HepG2 (cell line): ENCODE data around the gene CTDSP2. TPM values are rescaled to one million over a fixed set of nuclear protein-coding genes. Genes with fewer than 3 reads are reported as not detected.
A peak's percentile ranks its signal among the peaks of the same experiment; 100 is the strongest.

Experiments used
- ATAC-seq: fragments of 200-7000 bp; cut with Tn5 transposase; 3 replicates; pipeline ENCODE4 v1.9.1; 2020; ENCODE audit warnings: mild to moderate bottlenecking, moderate library complexity
- BruUV-seq: library from RNA; stranded (reverse); fragments of 400-500 nt; replicated peaks from 2 replicates; lab custom pipeline; 2021; lab: Mats Ljungman, UMichigan
- CTCF ChIA-PET: fragments of 300-600 bp; formaldehyde crosslinking; extraction: SDS; loops from one replicate; lab custom pipeline; 2021; ENCODE audit warnings: low total read pairs, inconsistent platforms, low intra/inter-chr PET ratio; lab: Yijun Ruan, JAX
- POLR2A ChIA-PET: fragments of 350-600 bp; sonication (Branson Sonifier 250); formaldehyde crosslinking; loops from one replicate; lab custom pipeline; 2020; ENCODE audit warnings: antibody characterized with exemption, inconsistent platforms; lab: Yijun Ruan, JAX
- DNase-seq: peaks from one replicate; pipeline ENCODE4 v3.0.0-alpha.2; 2015; ENCODE audit warnings: low spot score
- FAIRE-seq: peaks from 3 replicates; lab custom pipeline; 2011; peaks lifted over from hg19 to GRCh38; lab: Jason Lieb, UNC
- H2AFZ ChIP-seq: one replicate; pipeline ENCODE4 v1.6.1; 2011; ENCODE audit warnings: low read length, inconsistent platforms
- H3K27ac ChIP-seq: fragments of 300-600 bp; 3 replicates; pipeline ENCODE4 v1.8.0; 2011; ENCODE audit warnings: mixed run types, mild to moderate bottlenecking, mixed read lengths, low read length, inconsistent platforms; ENCODE audit not compliant: insufficient read depth; ENCODE audit errors: extremely low read length
- H3K27me3 ChIP-seq, 2 experiments: fragments of 200-600 bp in 1 of 2; 2 replicates in 1 of 2; 3 replicates in 1 of 2; pipeline versions ENCODE4 v1.6.0 to v1.8.0; 2011; ENCODE audit warnings: low read length in 2 of 2, mild to moderate bottlenecking in 2 of 2, moderate library complexity in 2 of 2, inconsistent platforms in 1 of 2; ENCODE audit not compliant: insufficient read depth in 2 of 2, control insufficient read depth in 1 of 2
- H3K36me3 ChIP-seq, 2 experiments: fragments of 200-600 bp in 1 of 2; replicated peaks in 1 of 2; 2 replicates in 1 of 2; 3 replicates in 1 of 2; pipeline versions ENCODE4 v1.5.1 to v1.8.0; 2011; ENCODE audit warnings: low read length in 2 of 2, inconsistent platforms in 1 of 2; ENCODE audit not compliant: insufficient read depth in 2 of 2, control insufficient read depth in 1 of 2
- H3K4me1 ChIP-seq: 2 replicates; pipeline ENCODE4 v1.5.1; 2012; ENCODE audit warnings: low read length, inconsistent platforms; ENCODE audit not compliant: insufficient read depth
- H3K4me2 ChIP-seq: 2 replicates; pipeline ENCODE4 v1.6.0; 2011; ENCODE audit warnings: low read depth, low read length, inconsistent platforms
- H3K4me3 ChIP-seq, 3 experiments: fragments of 200-600 bp in 1 of 3; sonication (generic), shearing (Covaris generic) in 1 of 3; replicated peaks in 1 of 3; 2 replicates each; pipeline ENCODE4 v1.5.1; 2011 to 2016; ENCODE audit warnings: low read length in 3 of 3, inconsistent platforms in 2 of 3, low read depth in 2 of 3, mild to moderate bottlenecking in 2 of 3, control low read depth in 1 of 3, mixed read lengths in 1 of 3; ENCODE audit not compliant: insufficient read depth in 1 of 3
- H3K79me2 ChIP-seq: one replicate; pipeline ENCODE4 v1.6.1; 2011; ENCODE audit warnings: low read length, inconsistent platforms; ENCODE audit not compliant: insufficient read depth
- H3K9ac ChIP-seq: 2 replicates; pipeline ENCODE4 v1.6.0; 2011; ENCODE audit warnings: mild to moderate bottlenecking, low read depth, low read length, inconsistent platforms; ENCODE audit not compliant: insufficient read depth
- H3K9me3 ChIP-seq: 2 replicates; pipeline ENCODE4 v1.5.1; 2012; ENCODE audit warnings: mild to moderate bottlenecking, low read length
- H4K20me1 ChIP-seq: 2 replicates; pipeline ENCODE4 v1.6.0; 2011; ENCODE audit warnings: inconsistent platforms, mild to moderate bottlenecking, low read length, moderate library complexity; ENCODE audit not compliant: insufficient read depth
- BCL6 ChIP-seq: IDR thresholded peaks from 2 replicates; pipeline ENCODE4 v1.6.1; 2016; ENCODE audit warnings: missing genetic modification reagents, missing compliant biosample characterization
- HDAC6 ChIP-seq: fragments of 200-600 bp; sonication (generic); IDR thresholded peaks from 2 replicates; pipeline ENCODE4 v1.7.0; 2017; ENCODE audit warnings: mild to moderate bottlenecking, antibody characterized with exemption, low read length, low read depth
- NR0B2 ChIP-seq: sonication (generic); formaldehyde crosslinking; IDR thresholded peaks from 2 replicates; pipeline ENCODE4 v1.4.0; 2020; ENCODE audit warnings: mild to moderate bottlenecking, missing genetic modification reagents
- THAP9 ChIP-seq: sonication (generic); formaldehyde crosslinking; IDR thresholded peaks from 2 replicates; pipeline ENCODE4; 2020; ENCODE audit warnings: missing genetic modification reagents, mild to moderate bottlenecking, borderline replicate concordance
- ZNF777 ChIP-seq: sonication (generic); formaldehyde crosslinking; IDR thresholded peaks from 2 replicates; pipeline ENCODE4 v1.4.0; 2020; ENCODE audit warnings: missing genetic modification reagents
- WGBS: methylation state at CpG from one replicate; pipeline ENCODE4 v1.1.6; 2017; ENCODE audit warnings: low lambda C conversion rate; 5-methylcytosine and 5-hydroxymethylcytosine counted together
- in situ Hi-C: cut with HindIII; loops from 2 replicates; pipeline ENCODE4 v1.10.0; 2017; ENCODE audit warnings: low pct_unique_long_range_greater_than_20kb; ENCODE audit not compliant: extremely low pct_ligation_motif_present
- intact Hi-C: fragments of 100-400 bp; cut with micrococcal nuclease; formaldehyde crosslinking; loops from one replicate; pipeline ENCODE4 v1.10.0; 2022; ENCODE audit not compliant: unreplicated experiment
- polyA plus RNA-seq, 8 experiments: library from polyadenylated mRNA; depleted of rRNA in 3 of 8; stranded (reverse) in 7 of 8; unstranded in 1 of 8; fragments of >200 nt; fragmentation: Illumina TruSeq in 4 of 8; extraction: Trizol in 4 of 8; gene quantifications; 2 replicates each; pipeline versions ENCODE4 v1.2.1 to v1.2.3, GENCODE V29; 2011 to 2016; ENCODE audit warnings: low read depth in 4 of 8, missing spikeins in 1 of 8, mixed read lengths in 1 of 8; ENCODE audit not compliant: insufficient read depth in 1 of 8
- total RNA-seq, 5 experiments: library from RNA; depleted of rRNA; stranded (reverse); fragments of >200 nt; fragmentation: Illumina TruSeq; extraction: Trizol; gene quantifications; 2 replicates each; pipeline ENCODE4 v1.2.3, GENCODE V29; 2016; ENCODE audit warnings: low read depth in 1 of 5
- TF ChIP-seq, protein P1 (sequence below): sonication (generic); formaldehyde crosslinking; IDR thresholded peaks from 2 replicates; pipeline ENCODE4 v1.5.0; 2020; ENCODE audit warnings: mild to moderate bottlenecking, missing genetic modification reagents, moderate library complexity

The CTDSP2 gene
- total and polyA plus RNA-seq, 2 of the 13 experiments (the other 11 are each of a cell fraction or from before 2014, with no cell fraction given), result 38.1 to 82.5 TPM

DNA sequence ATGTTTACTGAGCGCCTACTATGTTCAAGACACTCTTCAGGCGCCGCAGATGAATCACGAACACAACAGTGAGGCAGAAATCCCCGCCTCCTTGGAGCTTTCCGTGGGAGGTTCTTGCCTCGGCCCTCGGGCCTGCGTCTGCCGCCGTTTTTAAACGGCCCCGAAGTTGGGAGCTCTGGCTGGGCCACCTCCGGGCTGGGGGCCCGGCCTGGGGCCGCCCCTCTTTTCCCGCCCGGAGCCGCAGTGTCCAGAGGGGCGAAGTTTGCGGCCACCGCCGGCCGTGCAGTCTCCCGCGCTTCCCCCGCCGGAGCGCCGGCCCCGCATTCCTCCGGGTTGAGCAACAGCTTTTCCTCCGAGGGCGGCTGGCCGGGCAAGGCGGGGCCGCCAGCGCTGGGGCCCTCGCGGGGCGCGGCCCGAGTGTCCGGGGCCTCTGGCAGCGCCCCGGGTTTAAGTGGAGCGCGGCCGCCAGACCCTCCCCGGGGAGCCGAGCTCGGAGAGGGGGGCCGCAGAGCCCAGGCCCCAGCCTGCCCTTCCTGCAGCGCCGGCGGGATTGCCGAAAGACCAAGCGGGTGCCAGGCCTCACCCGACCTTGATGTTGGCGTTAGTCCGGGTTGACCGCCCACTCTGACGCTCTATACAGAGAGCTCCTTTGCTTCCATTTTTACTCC lies 18.7 kb upstream of the CTDSP2 start (continued):
- TF ChIP-seq BCL6 (CRISPR knock-in tag) (peak; percentile 48; the same call in 1 of the 2 replicates), THAP9 (CRISPR knock-in tag) (no peak), ZNF777 (CRISPR knock-in tag) (peak; percentile 62)
- TF ChIP-seq, all 625 proteins: peak for 57

DNA sequence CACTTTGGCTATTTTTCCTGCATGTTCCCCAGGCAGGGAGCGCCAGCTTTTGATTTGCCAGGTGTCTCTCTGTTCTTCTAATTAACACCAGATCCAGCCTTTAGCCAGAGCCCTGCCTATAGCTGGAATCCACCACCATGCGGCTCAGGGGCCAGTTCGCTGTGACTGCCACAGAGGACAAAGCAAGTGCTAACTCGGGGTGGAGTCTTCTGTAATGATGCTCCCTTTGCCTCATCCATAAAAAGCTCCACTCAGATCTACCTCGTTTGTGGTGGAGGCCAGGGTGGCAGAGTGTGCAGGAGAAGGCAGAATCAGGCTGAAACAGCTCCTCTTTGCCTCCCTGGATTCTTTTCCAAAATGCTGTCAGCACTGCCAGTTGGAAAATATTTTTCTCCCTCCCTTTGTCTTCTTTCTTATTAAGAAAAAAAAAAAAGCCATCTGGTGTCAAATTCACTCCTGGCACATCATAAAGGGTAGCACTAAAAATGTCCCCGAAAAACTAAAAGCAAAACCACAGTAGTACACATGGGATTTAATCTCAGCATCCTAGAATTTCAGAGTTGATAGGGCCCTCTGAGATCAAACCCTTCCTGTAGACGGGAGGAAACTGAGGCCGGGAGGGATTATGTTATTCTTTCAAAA lies 18.0 kb upstream of the CTDSP2 start:
- no peak for DNase-seq
- Histone ChIP-seq H3K9me3 (no peaks in the 10 kb centered on the region), H4K20me1 (no peaks in the 10 kb centered on the region), H3K4me3 (peak overlapping the region in 2 of 3 experiments; percentile 59 to 74; a peak in 5 of 6 replicates), H3K4me1 (peaks cover 15% of the 10 kb centered on the region), H3K36me3 (no peaks in the 10 kb centered on the region), H3K9ac (0 out of 2 replicates have a peak overlapping the region, but pooled peaks have one; percentile 31), H2AFZ (no peak overlapping the region), H3K4me2 (peak overlapping the region; percentile 85), H3K79me2 (no peaks in the 10 kb centered on the region), H3K27me3 (peaks cover 3 to 68% of the 10 kb centered on the region in 2 experiments; a peak in 4 of 5 replicates), H3K27ac (no peak overlapping the region)
- no peak for FAIRE-seq
- no TSS peak for BruUV-seq
- TF ChIP-seq NR0B2 (no peak), HDAC6 (no peak)
- TF ChIP-seq, protein P1, sequence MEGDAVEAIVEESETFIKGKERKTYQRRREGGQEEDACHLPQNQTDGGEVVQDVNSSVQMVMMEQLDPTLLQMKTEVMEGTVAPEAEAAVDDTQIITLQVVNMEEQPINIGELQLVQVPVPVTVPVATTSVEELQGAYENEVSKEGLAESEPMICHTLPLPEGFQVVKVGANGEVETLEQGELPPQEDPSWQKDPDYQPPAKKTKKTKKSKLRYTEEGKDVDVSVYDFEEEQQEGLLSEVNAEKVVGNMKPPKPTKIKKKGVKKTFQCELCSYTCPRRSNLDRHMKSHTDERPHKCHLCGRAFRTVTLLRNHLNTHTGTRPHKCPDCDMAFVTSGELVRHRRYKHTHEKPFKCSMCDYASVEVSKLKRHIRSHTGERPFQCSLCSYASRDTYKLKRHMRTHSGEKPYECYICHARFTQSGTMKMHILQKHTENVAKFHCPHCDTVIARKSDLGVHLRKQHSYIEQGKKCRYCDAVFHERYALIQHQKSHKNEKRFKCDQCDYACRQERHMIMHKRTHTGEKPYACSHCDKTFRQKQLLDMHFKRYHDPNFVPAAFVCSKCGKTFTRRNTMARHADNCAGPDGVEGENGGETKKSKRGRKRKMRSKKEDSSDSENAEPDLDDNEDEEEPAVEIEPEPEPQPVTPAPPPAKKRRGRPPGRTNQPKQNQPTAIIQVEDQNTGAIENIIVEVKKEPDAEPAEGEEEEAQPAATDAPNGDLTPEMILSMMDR (CRISPR knock-in tag), result no peak
- intact Hi-C loops, result loop anchor here (1.0 kb wide), 1 partner anchor 17 kb away; no protein-coding TSS in a partner anchor
- ChIA-PET CTCF (no interaction called here), POLR2A (interaction anchor here (0.9 to 1.9 kb wide), 7 partner anchors 12 to 92 kb away, joined by 3 to 23 read pairs (median 4); partner anchors contain the start of genes CTDSP2 and EEF1AKMT3)
- WGBS, result 20% methylated on average over 8 of the region's 8 CpGs
- ATAC-seq, result peak; percentile 51
- in situ Hi-C loops, result no loop called here
